Motor neuron (in vitro differentiated cells): ENCODE data around the gene SAXO1. TPM values are rescaled to one million over a fixed set of nuclear protein-coding genes. Genes with fewer than 3 reads are reported as not detected.
"Not testable (repeated sequence)": the region's sequence is repeated elsewhere in the genome, so short reads cannot be mapped to it uniquely, and the experiment has no call there.

Experiments used
- ATAC-seq, 8 experiments: fragments of 200-7000 bp; cut with Tn5 transposase; replicated peaks in 6 of 8; 2 replicates each; pipeline ENCODE4 v1.8.0; 2021; ENCODE audit warnings: mild to moderate bottlenecking in 8 of 8, moderate library complexity in 8 of 8
- H3K27ac ChIP-seq, 2 donors: fragments of 250-450 bp; sonication (Bioruptor Pico); 2 replicates each; pipeline ENCODE4 v1.9.0; 2021; ENCODE audit warnings: antibody characterized with exemption in 2 of 2, mild to moderate bottlenecking in 2 of 2, moderate library complexity in 1 of 2
- H3K4me1 ChIP-seq, 2 donors: fragments of 250-450 bp; sonication (Bioruptor Pico); replicated peaks in 1 of 2; 2 replicates each; pipeline ENCODE4 v1.6.1; 2021; ENCODE audit warnings: antibody characterized with exemption in 2 of 2, mild to moderate bottlenecking in 2 of 2, moderate library complexity in 1 of 2
- H3K4me3 ChIP-seq, 5 donors: fragments of 250-450 bp; sonication (Bioruptor Pico); 2 replicates each; pipeline ENCODE4 v1.9.0; 2021; ENCODE audit warnings: antibody characterized with exemption in 5 of 5, mild to moderate bottlenecking in 5 of 5, moderate library complexity in 4 of 5
- WGBS, 10 experiments: fragments of 450-650 bp; shearing (Covaris generic); methylation state at CpG; one replicate each; pipeline ENCODE4 v1.0.0; 2022; 5-methylcytosine and 5-hydroxymethylcytosine counted together
- in situ Hi-C, 9 experiments: fragments of 400-800 bp; cut with MboI; loops; one replicate each; pipeline ENCODE4 v1.15.0; 2021; ENCODE audit warnings: low sequenced_read_pairs in 9 of 9, low pct_unique_long_range_greater_than_20kb in 2 of 9; ENCODE audit not compliant: unreplicated experiment in 9 of 9
- total RNA-seq, 8 experiments: library from RNA; unstranded; fragments of 300-600 nt; gene quantifications; 2 replicates each; pipeline versions ENCODE4 v1.2.3 to v1.2.4, GENCODE V29; 2022

The SAXO1 gene
- total RNA-seq, 8 experiments from 2014 or later = 0.21 to 0.92 (median 0.34) TPM

DNA sequence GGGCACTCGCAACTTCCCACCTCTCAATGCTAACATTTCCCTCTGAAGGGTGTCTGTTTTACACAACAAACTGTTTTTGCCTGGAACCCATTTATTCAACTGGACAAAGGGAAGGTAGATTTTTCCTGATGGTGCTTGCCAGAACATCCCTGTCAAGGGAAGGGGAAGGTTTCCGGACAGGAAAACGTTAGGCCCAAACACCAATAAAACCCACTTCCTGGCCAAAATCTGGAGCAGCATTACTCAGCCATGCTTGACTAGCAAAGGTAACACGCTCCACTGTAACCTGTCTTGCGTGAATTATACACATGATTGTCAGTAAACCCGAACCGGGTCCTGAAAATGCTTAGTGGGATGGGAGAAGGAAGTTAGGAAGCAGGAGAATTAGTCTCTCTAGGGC, 90.2 kb downstream of the SAXO1 start:
- no peak for ATAC-seq
- H3K4me1 ChIP-seq = no peaks in the 10 kb centered on the region
- in situ Hi-C loops = no loop called here
- no peak overlapping the region for H3K4me3 ChIP-seq
- 50 to 100% (median 81%) methylated on average over 1 to 6 of the region's 7 CpGs; no CpG with 5 or more reads in 1 of the 10 experiments for WGBS, 10 experiments
- H3K27ac ChIP-seq = no peak overlapping the region

- in situ Hi-C loops = no loop called here
- Histone ChIP-seq H3K4me1 (no peaks in the 10 kb centered on the region), H3K27ac (no peak overlapping the region), H3K4me3 (no peak overlapping the region)
- no peak for ATAC-seq
- WGBS, 10 experiments = 50 to 100% (median 88%) methylated on average over 1 to 8 of the region's 8 CpGs
These were observed 91.8 kb downstream of the SAXO1 start for GRCh38 chr9:18941060-18941740.

DNA sequence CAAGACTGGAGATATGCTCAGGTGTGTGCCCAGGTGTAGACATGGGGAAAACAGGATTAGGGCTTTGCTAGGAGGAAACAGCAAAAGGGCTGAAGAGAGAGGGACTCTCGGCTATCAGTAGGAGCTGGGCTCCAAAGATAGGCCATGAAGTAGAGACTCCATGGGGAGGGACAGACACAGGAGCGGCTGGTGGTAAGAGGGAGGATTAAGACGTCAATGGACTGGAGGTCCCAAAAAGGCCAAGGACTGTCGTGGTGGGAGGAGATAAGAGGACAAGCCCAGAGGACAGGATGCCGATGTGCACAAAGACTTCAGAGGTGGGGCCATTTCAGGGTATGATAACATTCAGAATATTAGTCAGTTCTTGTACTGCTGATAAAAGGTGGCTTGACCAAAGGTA, 93.1 kb downstream of the SAXO1 start:
- H3K4me3 ChIP-seq = no peak overlapping the region
- in situ Hi-C loops = no loop called here
- ATAC-seq = no peak
- H3K27ac ChIP-seq = no peak overlapping the region
- WGBS, 10 experiments = 0 to 100% (median 83%) methylated on average over 1 to 5 of the region's 5 CpGs; no CpG with 5 or more reads in 4 of the 10 experiments
- no peaks in the 10 kb centered on the region for H3K4me1 ChIP-seq

DNA sequence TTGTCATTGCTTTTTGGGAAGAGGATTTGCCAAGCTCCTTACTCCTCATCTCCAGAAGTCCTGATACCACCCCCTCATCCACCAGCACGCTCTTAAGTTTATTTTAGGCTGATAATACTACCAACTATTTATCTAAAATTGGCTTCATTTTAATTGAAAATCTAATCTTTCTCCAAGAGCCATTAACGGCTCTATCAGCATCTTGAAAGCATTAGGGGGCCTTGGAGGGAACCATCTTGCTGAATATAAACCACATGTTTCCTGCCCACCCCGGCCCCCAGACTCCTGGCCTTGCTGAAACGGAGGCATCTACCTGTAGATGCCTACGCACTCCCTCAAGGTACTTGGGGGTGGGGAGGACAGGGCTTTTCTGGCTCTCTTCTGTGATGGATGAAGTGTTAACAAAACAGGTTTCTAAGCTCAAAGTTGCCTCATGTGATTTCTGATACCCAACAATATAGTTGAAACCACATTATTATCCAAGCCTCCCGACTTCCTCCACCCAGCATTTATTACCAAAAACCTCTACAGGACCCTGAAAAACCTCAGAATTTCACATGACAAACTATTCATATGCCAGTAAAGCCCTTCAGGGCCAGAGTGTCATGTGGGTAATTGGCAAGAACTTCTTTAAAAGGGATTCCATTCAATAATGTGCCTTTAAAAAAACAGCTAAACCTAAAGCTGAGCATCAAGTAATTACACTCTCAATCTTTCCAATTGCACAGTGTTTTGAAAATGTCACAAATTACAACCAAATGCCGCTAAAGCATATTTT, 96.7 kb downstream of the SAXO1 start:
- in situ Hi-C loops = no loop called here
- WGBS, 10 experiments = 17 to 90% (median 60%) methylated on average over 1 to 5 of the region's 7 CpGs; no CpG with 5 or more reads in 1 of the 10 experiments
- H3K27ac ChIP-seq = no peak overlapping the region
- H3K4me3 ChIP-seq = no peak overlapping the region
- ATAC-seq = no peak
- no peaks in the 10 kb centered on the region for H3K4me1 ChIP-seq

DNA sequence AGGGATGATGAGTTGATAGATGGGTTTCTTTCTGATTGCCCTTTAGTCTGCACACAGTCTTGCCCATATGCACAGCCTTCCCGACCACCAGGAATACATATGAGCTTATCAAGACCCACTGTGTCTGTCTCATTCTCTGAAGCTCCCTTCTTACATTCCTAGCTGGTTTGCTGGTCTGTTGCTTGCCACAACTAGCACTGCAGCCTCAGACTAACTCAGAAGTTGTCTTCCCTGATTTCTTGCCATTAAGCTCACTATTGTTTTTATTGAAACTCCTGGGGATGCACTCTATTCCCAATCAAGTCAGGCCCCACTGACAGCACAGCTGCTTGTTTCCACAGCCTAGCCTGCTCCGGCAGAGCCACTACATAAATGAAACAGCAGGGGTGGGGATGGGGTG, 97.5 kb downstream of the SAXO1 start:
- in situ Hi-C loops = no loop called here
- Histone ChIP-seq H3K4me3 (no peak overlapping the region), H3K4me1 (no peaks in the 10 kb centered on the region), H3K27ac (no peak overlapping the region)
- WGBS, 10 experiments = 10 to 100% (median 71%) methylated on average over 1 to 2 of the region's 2 CpGs; no CpG with 5 or more reads in 3 of the 10 experiments
- ATAC-seq = no peak

DNA sequence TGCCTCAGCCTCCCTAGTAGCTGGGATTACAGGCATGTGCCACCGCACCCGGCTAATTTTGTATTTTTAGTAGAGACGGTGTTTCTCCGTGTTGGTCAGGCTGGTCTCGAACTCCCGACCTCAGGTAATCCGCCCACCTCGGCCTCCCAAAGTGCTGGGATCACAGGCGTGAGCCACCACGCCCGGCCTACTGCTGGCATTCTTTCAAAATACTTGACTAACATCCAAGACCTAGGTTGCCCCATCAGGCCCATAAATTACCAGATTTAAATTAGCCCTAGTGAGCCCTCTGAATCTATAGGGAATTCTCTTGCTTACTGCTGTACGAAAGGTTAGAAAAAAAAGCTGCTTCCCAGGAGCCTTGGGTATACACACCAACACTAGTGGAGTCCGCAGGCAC, 102.4 kb downstream of the SAXO1 start:
- H3K4me3 ChIP-seq, H3K4me1 ChIP-seq, ATAC-seq, in situ Hi-C loops, H3K27ac ChIP-seq: not testable (repeated sequence)
- WGBS, 10 experiments = 0 to 95% (median 77%) methylated on average over 1 to 5 of the region's 13 CpGs; no CpG with 5 or more reads in 5 of the 10 experiments

GRCh38 chr9:18928711-18929110, 104.3 kb downstream of the SAXO1 start:
- no peaks in the 10 kb centered on the region for H3K4me1 ChIP-seq
- no peak for ATAC-seq
- H3K4me3 ChIP-seq = no peak overlapping the region
- no peak overlapping the region for H3K27ac ChIP-seq
- in situ Hi-C loops = no loop called here
- 40 to 100% (median 83%) methylated on average over 1 to 6 of the region's 7 CpGs; no CpG with 5 or more reads in 2 of the 10 experiments for WGBS, 10 experiments

- Histone ChIP-seq H3K4me3 (no peak overlapping the region), H3K27ac (no peak overlapping the region), H3K4me1 (no peaks in the 10 kb centered on the region)
- 17 to 90% (median 57%) methylated on average over 1 to 3 of the region's 3 CpGs; no CpG with 5 or more reads in 4 of the 10 experiments for WGBS, 10 experiments
- ATAC-seq = no peak
- in situ Hi-C loops = no loop called here
These were observed 106.5 kb downstream of the SAXO1 start for GRCh38 chr9:18926513-18926912.

- Histone ChIP-seq H3K27ac (no peak overlapping the region), H3K4me3 (no peak overlapping the region), H3K4me1 (no peaks in the 10 kb centered on the region)
- no peak for ATAC-seq
- in situ Hi-C loops = no loop called here
These were observed 107.1 kb downstream of the SAXO1 start for GRCh38 chr9:18925880-18926279.

- 76 to 95% (median 90%) methylated on average over 2 to 5 of the region's 6 CpGs; no CpG with 5 or more reads in 3 of the 10 experiments for WGBS, 10 experiments
- no peaks in the 10 kb centered on the region for H3K4me1 ChIP-seq
- H3K27ac ChIP-seq = no peak overlapping the region
- no peak overlapping the region for H3K4me3 ChIP-seq
- no peak for ATAC-seq
- in situ Hi-C loops = no loop called here
These were observed 109.2 kb downstream of the SAXO1 start for GRCh38 chr9:18923671-18924430.

DNA sequence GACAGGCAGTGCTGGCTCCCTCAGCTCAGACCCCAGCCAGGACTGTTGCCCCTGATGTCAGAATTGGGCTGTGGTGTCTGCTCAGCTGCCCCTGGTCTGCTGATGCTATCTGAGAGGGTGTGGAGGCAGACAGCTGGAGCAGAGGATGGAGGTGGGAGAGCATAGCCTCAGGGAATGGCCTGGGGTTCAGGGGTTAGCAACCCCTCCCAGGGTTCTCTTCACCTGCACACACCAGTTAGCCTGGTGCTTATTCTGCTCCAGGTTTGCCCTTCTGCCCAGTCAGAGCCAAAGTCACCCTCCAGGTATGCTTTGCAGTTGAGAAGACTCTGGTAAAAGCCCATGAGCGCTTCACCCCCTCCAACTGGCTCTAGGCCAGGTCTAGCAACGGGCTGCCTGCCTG, 109.8 kb downstream of the SAXO1 start:
- WGBS, 10 experiments = 0 to 83% (median 79%) methylated on average over 1 to 2 of the region's 2 CpGs; no CpG with 5 or more reads in 3 of the 10 experiments
- Histone ChIP-seq H3K4me1 (no peaks in the 10 kb centered on the region), H3K27ac (no peak overlapping the region), H3K4me3 (no peak overlapping the region)
- in situ Hi-C loops = no loop called here
- ATAC-seq = no peak

DNA sequence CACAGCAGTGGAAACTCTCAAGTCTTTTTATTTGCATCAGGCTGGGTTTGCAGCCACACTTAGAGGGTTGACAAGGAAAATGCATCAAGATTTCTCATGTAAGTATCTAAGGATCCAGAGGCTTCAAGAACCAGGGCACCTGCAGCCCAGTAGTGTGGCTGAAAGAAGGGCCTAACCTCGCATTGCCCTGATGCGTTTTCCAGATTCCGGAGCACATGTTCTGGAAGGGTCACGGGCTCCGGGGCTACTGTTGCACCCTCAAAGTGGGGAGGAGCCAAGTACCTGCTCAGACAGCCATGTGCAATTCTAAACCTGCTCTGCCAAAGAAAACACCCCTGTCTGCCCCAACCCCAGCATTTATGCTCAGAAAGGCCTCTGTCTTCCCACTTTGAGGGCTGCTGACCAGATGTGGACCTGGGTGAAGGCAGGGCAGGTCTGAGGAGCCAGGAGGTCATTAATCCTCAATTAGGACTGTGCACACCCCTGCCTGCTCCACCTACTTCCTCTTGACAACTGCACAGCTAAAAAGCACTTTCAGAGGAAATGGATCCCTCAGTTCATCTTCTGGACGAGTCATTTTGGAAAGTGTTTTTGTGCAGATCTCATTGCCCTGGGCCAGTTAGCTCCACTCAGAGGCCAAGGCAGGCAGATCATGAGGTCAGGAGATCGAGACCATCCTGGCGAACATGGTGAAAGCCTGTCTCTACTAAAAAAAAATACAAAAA, 110.7 kb downstream of the SAXO1 start:
- in situ Hi-C loops = no loop called here
- Histone ChIP-seq H3K27ac (no peak overlapping the region), H3K4me1 (no peaks in the 10 kb centered on the region), H3K4me3 (no peak overlapping the region)
- 40 to 100% (median 67%) methylated on average over 1 to 5 of the region's 8 CpGs; no CpG with 5 or more reads in 1 of the 10 experiments for WGBS, 10 experiments
- peak in 2 of 8 experiments; percentile 35 to 71 for ATAC-seq
